Measurements from ENCODE around the gene SLC38A10. TPM values are rescaled to one million over a fixed set of nuclear protein-coding genes. Genes with fewer than 3 reads are reported as not detected.

Gene SLC38A10
- total and polyA plus RNA-seq, 2 of the 13 experiments (the other 11 are each of a cell fraction or from before 2014, with no cell fraction given): 23.4 to 55.8 TPM

- TF ChIP-seq, protein P1, sequence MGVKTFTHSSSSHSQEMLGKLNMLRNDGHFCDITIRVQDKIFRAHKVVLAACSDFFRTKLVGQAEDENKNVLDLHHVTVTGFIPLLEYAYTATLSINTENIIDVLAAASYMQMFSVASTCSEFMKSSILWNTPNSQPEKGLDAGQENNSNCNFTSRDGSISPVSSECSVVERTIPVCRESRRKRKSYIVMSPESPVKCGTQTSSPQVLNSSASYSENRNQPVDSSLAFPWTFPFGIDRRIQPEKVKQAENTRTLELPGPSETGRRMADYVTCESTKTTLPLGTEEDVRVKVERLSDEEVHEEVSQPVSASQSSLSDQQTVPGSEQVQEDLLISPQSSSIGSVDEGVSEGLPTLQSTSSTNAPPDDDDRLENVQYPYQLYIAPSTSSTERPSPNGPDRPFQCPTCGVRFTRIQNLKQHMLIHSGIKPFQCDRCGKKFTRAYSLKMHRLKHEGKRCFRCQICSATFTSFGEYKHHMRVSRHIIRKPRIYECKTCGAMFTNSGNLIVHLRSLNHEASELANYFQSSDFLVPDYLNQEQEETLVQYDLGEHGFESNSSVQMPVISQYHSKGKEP (CRISPR knock-in tag; IDR thresholded peaks at IDR 0.05): no peak
- TF ChIP-seq MIER3 (CRISPR knock-in tag; IDR thresholded peaks at IDR 0.05; ENCODE audit: borderline replicate concordance): no peak
- no peak for TF ChIP-seq SMAD1 (CRISPR knock-in tag; IDR thresholded peaks at IDR 0.05; ENCODE audit: borderline replicate concordance, low read depth)
- TF ChIP-seq ZNF709 (CRISPR knock-in tag; IDR thresholded peaks at IDR 0.05): peak; percentile 19; the same call in 1 of the 2 replicates
- TF ChIP-seq, protein P2, sequence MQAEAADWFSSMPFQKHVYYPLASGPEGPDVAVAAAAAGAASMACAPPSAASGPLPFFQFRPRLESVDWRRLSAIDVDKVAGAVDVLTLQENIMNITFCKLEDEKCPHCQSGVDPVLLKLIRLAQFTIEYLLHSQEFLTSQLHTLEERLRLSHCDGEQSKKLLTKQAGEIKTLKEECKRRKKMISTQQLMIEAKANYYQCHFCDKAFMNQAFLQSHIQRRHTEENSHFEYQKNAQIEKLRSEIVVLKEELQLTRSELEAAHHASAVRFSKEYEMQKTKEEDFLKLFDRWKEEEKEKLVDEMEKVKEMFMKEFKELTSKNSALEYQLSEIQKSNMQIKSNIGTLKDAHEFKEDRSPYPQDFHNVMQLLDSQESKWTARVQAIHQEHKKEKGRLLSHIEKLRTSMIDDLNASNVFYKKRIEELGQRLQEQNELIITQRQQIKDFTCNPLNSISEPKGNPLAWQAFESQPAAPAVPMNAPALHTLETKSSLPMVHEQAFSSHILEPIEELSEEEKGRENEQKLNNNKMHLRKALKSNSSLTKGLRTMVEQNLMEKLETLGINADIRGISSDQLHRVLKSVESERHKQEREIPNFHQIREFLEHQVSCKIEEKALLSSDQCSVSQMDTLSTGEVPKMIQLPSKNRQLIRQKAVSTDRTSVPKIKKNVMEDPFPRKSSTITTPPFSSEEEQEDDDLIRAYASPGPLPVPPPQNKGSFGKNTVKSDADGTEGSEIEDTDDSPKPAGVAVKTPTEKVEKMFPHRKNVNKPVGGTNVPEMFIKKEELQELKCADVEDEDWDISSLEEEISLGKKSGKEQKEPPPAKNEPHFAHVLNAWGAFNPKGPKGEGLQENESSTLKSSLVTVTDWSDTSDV (CRISPR knock-in tag; IDR thresholded peaks at IDR 0.05): no peak
- TF ChIP-seq THAP11 (CRISPR knock-in tag; IDR thresholded peaks at IDR 0.05): 0 out of 2 replicates have a peak, but pooled peaks have one; percentile 28
- no peak; the same call in 1 of the 2 replicates for TF ChIP-seq RAD21 (CRISPR knock-in tag; IDR thresholded peaks at IDR 0.05)
- TF ChIP-seq, protein P3, sequence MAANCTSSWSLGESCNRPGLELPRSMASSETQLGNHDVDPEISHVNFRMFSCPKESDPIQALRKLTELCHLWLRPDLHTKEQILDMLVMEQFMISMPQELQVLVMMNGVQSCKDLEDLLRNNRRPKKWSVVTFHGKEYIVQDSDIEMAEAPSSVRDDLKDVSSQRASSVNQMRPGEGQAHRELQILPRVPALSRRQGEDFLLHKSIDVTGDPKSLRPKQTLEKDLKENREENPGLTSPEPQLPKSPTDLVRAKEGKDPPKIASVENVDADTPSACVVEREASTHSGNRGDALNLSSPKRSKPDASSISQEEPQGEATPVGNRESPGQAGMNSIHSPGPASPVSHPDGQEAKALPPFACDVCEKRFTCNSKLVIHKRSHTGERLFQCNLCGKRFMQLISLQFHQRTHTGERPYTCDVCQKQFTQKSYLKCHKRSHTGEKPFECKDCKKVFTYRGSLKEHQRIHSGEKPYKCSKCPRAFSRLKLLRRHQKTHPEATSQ (CRISPR knock-in tag; IDR thresholded peaks at IDR 0.05; ENCODE audit: borderline replicate concordance): no peak
- TF ChIP-seq PTBP1 (IDR thresholded peaks at IDR 0.05; ENCODE audit: low read depth, low read length, poor library complexity, severe bottlenecking): no peak
- TF ChIP-seq ZNF557 (CRISPR knock-in tag; IDR thresholded peaks at IDR 0.05): no peak
- no peak for TF ChIP-seq NFRKB (IDR thresholded peaks at IDR 0.05)
- no peak for TF ChIP-seq SMYD3 (CRISPR knock-in tag; IDR thresholded peaks at IDR 0.05)
- TF ChIP-seq ZNF549 (CRISPR knock-in tag; IDR thresholded peaks at IDR 0.05): no peak
- TF ChIP-seq, protein P4, sequence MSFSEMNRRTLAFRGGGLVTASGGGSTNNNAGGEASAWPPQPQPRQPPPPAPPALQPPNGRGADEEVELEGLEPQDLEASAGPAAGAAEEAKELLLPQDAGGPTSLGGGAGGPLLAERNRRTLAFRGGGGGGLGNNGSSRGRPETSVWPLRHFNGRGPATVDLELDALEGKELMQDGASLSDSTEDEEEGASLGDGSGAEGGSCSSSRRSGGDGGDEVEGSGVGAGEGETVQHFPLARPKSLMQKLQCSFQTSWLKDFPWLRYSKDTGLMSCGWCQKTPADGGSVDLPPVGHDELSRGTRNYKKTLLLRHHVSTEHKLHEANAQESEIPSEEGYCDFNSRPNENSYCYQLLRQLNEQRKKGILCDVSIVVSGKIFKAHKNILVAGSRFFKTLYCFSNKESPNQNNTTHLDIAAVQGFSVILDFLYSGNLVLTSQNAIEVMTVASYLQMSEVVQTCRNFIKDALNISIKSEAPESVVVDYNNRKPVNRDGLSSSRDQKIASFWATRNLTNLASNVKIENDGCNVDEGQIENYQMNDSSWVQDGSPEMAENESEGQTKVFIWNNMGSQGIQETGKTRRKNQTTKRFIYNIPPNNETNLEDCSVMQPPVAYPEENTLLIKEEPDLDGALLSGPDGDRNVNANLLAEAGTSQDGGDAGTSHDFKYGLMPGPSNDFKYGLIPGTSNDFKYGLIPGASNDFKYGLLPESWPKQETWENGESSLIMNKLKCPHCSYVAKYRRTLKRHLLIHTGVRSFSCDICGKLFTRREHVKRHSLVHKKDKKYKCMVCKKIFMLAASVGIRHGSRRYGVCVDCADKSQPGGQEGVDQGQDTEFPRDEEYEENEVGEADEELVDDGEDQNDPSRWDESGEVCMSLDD (CRISPR knock-in tag; IDR thresholded peaks at IDR 0.05; ENCODE audit: borderline replicate concordance): 0 out of 2 replicates have a peak, but pooled peaks have one; percentile 14
- no peak for TF ChIP-seq FOXA3 (CRISPR knock-in tag; IDR thresholded peaks at IDR 0.05)
- TF ChIP-seq ZNF460 (CRISPR knock-in tag; IDR thresholded peaks at IDR 0.05; ENCODE audit: borderline replicate concordance): no peak
- no peak for TF ChIP-seq ZSCAN29 (CRISPR knock-in tag; conservative IDR thresholded peaks at IDR 0.05)
- no peak for TF ChIP-seq SRSF4 (IDR thresholded peaks at IDR 0.05; ENCODE audit: low read depth, low read length, poor library complexity, severe bottlenecking)
- peak; percentile 36; the same call in 1 of the 2 replicates for TF ChIP-seq CHCHD3 (CRISPR knock-in tag; IDR thresholded peaks at IDR 0.05)
- TF ChIP-seq SIX4 (CRISPR knock-in tag; IDR thresholded peaks at IDR 0.05): no peak
- TF ChIP-seq ZKSCAN8 (CRISPR knock-in tag; IDR thresholded peaks at IDR 0.05; ENCODE audit: borderline replicate concordance): no peak
Measured at GRCh38 chr17:81329927-81330883, 35.1 kb upstream of the SLC38A10 start (continued).

All from HepG2 (cell line).